Mucosa of rectum (tissue), 2 donors: ENCODE results near the gene ENTREP3.

Source experiments
- H3K27ac ChIP-seq, 2 donors: one replicate each; pipeline ENCODE4 v1.7.0; 2013; ENCODE audit warnings: inconsistent platforms in 2 of 2, low read depth in 2 of 2, low read length in 2 of 2
- H3K27me3 ChIP-seq, 2 donors: one replicate each; pipeline ENCODE4 v1.7.0; 2013; ENCODE audit warnings: low read length in 2 of 2; ENCODE audit not compliant: control insufficient read depth in 2 of 2, insufficient read depth in 2 of 2
- H3K36me3 ChIP-seq, 2 donors: one replicate each; pipeline ENCODE4 v1.7.0; 2013; ENCODE audit warnings: low read length in 2 of 2; ENCODE audit not compliant: control insufficient read depth in 2 of 2, insufficient read depth in 2 of 2
- H3K4me1 ChIP-seq, 2 donors: one replicate each; pipeline ENCODE4 v1.7.0; 2013; ENCODE audit warnings: low read length in 2 of 2, mild to moderate bottlenecking in 1 of 2; ENCODE audit not compliant: control insufficient read depth in 2 of 2, insufficient read depth in 2 of 2
- H3K4me3 ChIP-seq, 2 donors: one replicate each; pipeline ENCODE4 v1.7.0; 2013; ENCODE audit warnings: low read length in 2 of 2
- H3K9ac ChIP-seq, 2 donors: one replicate each; pipeline ENCODE4 v1.7.0; 2013; ENCODE audit warnings: low read length in 2 of 2, low read depth in 1 of 2, mild to moderate bottlenecking in 1 of 2
- H3K9me3 ChIP-seq, 2 donors: one replicate each; pipeline ENCODE4 v1.7.0; 2013; ENCODE audit warnings: low read length in 2 of 2; ENCODE audit not compliant: control insufficient read depth in 2 of 2
- donor health status: healthy.
- donor health status: Normal muscosa, but diverticular disease.

ENTREP3 gene

GRCh38 chr1:155282488-155283091 is 27.3 kb upstream of the ENTREP3 start:
- peaks cover 7 to 9% of the 10 kb centered on the region in 2 donors for H3K4me1 ChIP-seq
- no peak overlapping the region for H3K4me3 ChIP-seq
- H3K9ac ChIP-seq, result no peak overlapping the region
- H3K27ac ChIP-seq, result no peak overlapping the region
- peaks cover 0 to 6% of the 10 kb centered on the region in 2 donors for H3K36me3 ChIP-seq
- no peaks in the 10 kb centered on the region for H3K9me3 ChIP-seq
- H3K27me3 ChIP-seq, result no peaks in the 10 kb centered on the region

- Histone ChIP-seq H3K27ac (no peak overlapping the region), H3K4me3 (no peak overlapping the region), H3K9me3 (no peaks in the 10 kb centered on the region)
These were observed 24.0 kb upstream of the ENTREP3 start for GRCh38 chr1:155279268-155279667.

GRCh38 chr1:155278689-155279160 is 23.4 kb upstream of the ENTREP3 start:
- H3K27me3 ChIP-seq, result no peaks in the 10 kb centered on the region
- H3K36me3 ChIP-seq, result peaks cover 0 to 3% of the 10 kb centered on the region in 2 donors
- peak overlapping the region; percentile 68 to 83 for H3K4me3 ChIP-seq
- peaks cover 14 to 16% of the 10 kb centered on the region in 2 donors for H3K4me1 ChIP-seq
- H3K9me3 ChIP-seq, result no peaks in the 10 kb centered on the region
- peak overlapping the region in 1 of 2 donors; percentile 57 for H3K27ac ChIP-seq
- no peak overlapping the region for H3K9ac ChIP-seq

More at GRCh38 chr1:155279268-155279667, 24.0 kb upstream of the ENTREP3 start:
- Histone ChIP-seq H3K4me1 (peaks cover 12 to 14% of the 10 kb centered on the region in 2 donors), H3K9ac (no peak overlapping the region), H3K36me3 (peaks cover 0 to 6% of the 10 kb centered on the region in 2 donors), H3K27me3 (no peaks in the 10 kb centered on the region)

- H3K9me3 ChIP-seq, result no peaks in the 10 kb centered on the region
- H3K27me3 ChIP-seq, result no peaks in the 10 kb centered on the region
- H3K36me3 ChIP-seq, result no peaks in the 10 kb centered on the region
- H3K9ac ChIP-seq, result peak overlapping the region; percentile 71 to 72
- peak overlapping the region; percentile 68 to 83 for H3K4me3 ChIP-seq
- peaks cover 17 to 18% of the 10 kb centered on the region in 2 donors for H3K4me1 ChIP-seq
- H3K27ac ChIP-seq, result peak overlapping the region; percentile 9 to 57
These were observed 22.8 kb upstream of the ENTREP3 start for GRCh38 chr1:155277902-155278688.

- peaks cover 23% of the 10 kb centered on the region in 2 donors for H3K4me1 ChIP-seq
- peak within 1 kb of the TSS; percentile 68 to 83 for H3K4me3 ChIP-seq
- no peaks in the 10 kb centered on the region for H3K9me3 ChIP-seq
- no peaks in the 10 kb centered on the region for H3K27me3 ChIP-seq
- no peaks in the 10 kb centered on the region for H3K36me3 ChIP-seq
- peak within 1 kb of the TSS; percentile 57 to 58 for H3K27ac ChIP-seq
- H3K9ac ChIP-seq, result peak within 1 kb of the TSS; percentile 71 to 72
These were observed 22.0 kb upstream of the ENTREP3 start, which contains the start of gene HCN3 for GRCh38 chr1:155277070-155277901. Gene HCN3, plus strand, starts transcription at chr1:155277463. Its CDS starts 128 bp downstream, at chr1:155277591.

- peak within 1 kb of the TSS; percentile 66 to 96 for H3K4me3 ChIP-seq
- peak within 1 kb of the TSS; percentile 70 to 87 for H3K9ac ChIP-seq
- peaks cover 23% of the 10 kb centered on the region in 2 donors for H3K4me1 ChIP-seq
These were observed 18.3 kb upstream of the ENTREP3 start, which contains the start of gene CLK2 for GRCh38 chr1:155273343-155274245. Gene CLK2, minus strand, starts transcription at chr1:155273504. Its CDS starts 2,527 bp downstream, at chr1:155270977.

GRCh38 chr1:155272466-155273342 is 17.4 kb upstream of the ENTREP3 start:
- H3K4me3 ChIP-seq, result peak overlapping the region; percentile 66 to 96
- peak overlapping the region; percentile 70 to 79 for H3K9ac ChIP-seq
- H3K9me3 ChIP-seq, result no peaks in the 10 kb centered on the region
- H3K27ac ChIP-seq, result peak overlapping the region; percentile 91 to 94
- H3K4me1 ChIP-seq, result peaks cover 16 to 18% of the 10 kb centered on the region in 2 donors
- peaks cover 29% of the 10 kb centered on the region in 2 donors for H3K36me3 ChIP-seq
- H3K27me3 ChIP-seq, result no peaks in the 10 kb centered on the region

More at GRCh38 chr1:155273343-155274245, 18.3 kb upstream of the ENTREP3 start, which contains the start of gene CLK2:
- Histone ChIP-seq H3K27ac (peak within 1 kb of the TSS; percentile 91 to 94), H3K27me3 (no peaks in the 10 kb centered on the region), H3K9me3 (no peaks in the 10 kb centered on the region), H3K36me3 (peaks cover 20% of the 10 kb centered on the region in 2 donors)

- peaks cover 11 to 14% of the 10 kb centered on the region in 2 donors for H3K4me1 ChIP-seq
These were observed 14.1 kb upstream of the ENTREP3 start for GRCh38 chr1:155269381-155269780.

More at GRCh38 chr1:155269381-155269780, 14.1 kb upstream of the ENTREP3 start:
- no peak overlapping the region for H3K4me3 ChIP-seq
- no peak overlapping the region for H3K27ac ChIP-seq
- H3K9ac ChIP-seq, result no peak overlapping the region
- H3K27me3 ChIP-seq, result no peaks in the 10 kb centered on the region
- H3K9me3 ChIP-seq, result no peaks in the 10 kb centered on the region
- H3K36me3 ChIP-seq, result peaks cover 56 to 58% of the 10 kb centered on the region in 2 donors
